IMR-90 (cell line): Measurements from ENCODE around the gene TRAF7. TPM values are rescaled to one million over a fixed set of nuclear protein-coding genes. Genes with fewer than 3 reads are reported as not detected.
A peak's percentile ranks its signal among the peaks of the same experiment; 100 is the strongest.

Source experiments
- ATAC-seq: fragments of 200-7000 bp; cut with Tn5 transposase; 2 replicates; pipeline ENCODE4 v1.9.1; 2020; ENCODE audit warnings: low read depth, mild to moderate bottlenecking, moderate library complexity
- BruUV-seq: library from RNA; stranded (reverse); fragments of 400-500 nt; replicated peaks from 2 replicates; lab custom pipeline; 2021; lab: Mats Ljungman, UMichigan
- CTCF ChIA-PET: fragments of 300-600 bp; formaldehyde crosslinking; extraction: SDS; loops from one replicate; lab custom pipeline; 2021; ENCODE audit warnings: antibody characterized with exemption; lab: Yijun Ruan, JAX
- POLR2A ChIA-PET: fragments of 300-600 bp; sonication (Branson Sonifier 250); formaldehyde crosslinking; loops from one replicate; lab custom pipeline; 2022; ENCODE audit warnings: antibody characterized with exemption; ENCODE audit not compliant: unreplicated experiment; lab: Charles Lee
- DNase-seq: peaks from one replicate; pipeline ENCODE4 v3.0.0; 2013
- H2AFZ ChIP-seq: replicated peaks from 2 replicates; pipeline ENCODE3; 2013; ENCODE audit warnings: low read length, mild to moderate bottlenecking; ENCODE audit not compliant: poor library complexity
- H2AK5ac ChIP-seq: 2 replicates; pipeline ENCODE4 v1.6.1; 2013; ENCODE audit warnings: low read depth, low read length, inconsistent platforms
- H2AK9ac ChIP-seq: replicated peaks from 2 replicates; pipeline ENCODE3; 2013; ENCODE audit warnings: mild to moderate bottlenecking, low read depth, low read length, moderate library complexity; ENCODE audit not compliant: poor library complexity
- H2BK120ac ChIP-seq: 2 replicates; pipeline ENCODE4 v1.6.1; 2013; ENCODE audit warnings: low read depth, low read length, inconsistent platforms
- H2BK15ac ChIP-seq: 3 replicates; pipeline ENCODE4 v1.6.1; 2013; ENCODE audit warnings: low read depth, low read length, inconsistent platforms
- H2BK20ac ChIP-seq: 2 replicates; pipeline ENCODE4 v1.6.1; 2013; ENCODE audit warnings: low read depth, mild to moderate bottlenecking, inconsistent platforms, low read length, moderate library complexity
- H2BK5ac ChIP-seq: 2 replicates; pipeline ENCODE4 v1.6.1; 2013; ENCODE audit warnings: mild to moderate bottlenecking, low read depth, low read length, inconsistent platforms; ENCODE audit not compliant: poor library complexity, severe bottlenecking
- H3K14ac ChIP-seq: replicated peaks from 2 replicates; pipeline ENCODE4 v1.6.1; 2013; ENCODE audit warnings: low read depth, low read length, inconsistent platforms
- H3K18ac ChIP-seq: 2 replicates; pipeline ENCODE4 v1.6.1; 2013; ENCODE audit warnings: low read depth, low read length, control low read depth
- H3K23ac ChIP-seq: 2 replicates; pipeline ENCODE4 v1.6.1; 2013; ENCODE audit warnings: low read depth, low read length, inconsistent platforms
- H3K27ac ChIP-seq: 2 replicates; pipeline ENCODE4 v1.5.1; 2013; ENCODE audit warnings: mild to moderate bottlenecking, control low read depth, low read length; ENCODE audit not compliant: insufficient read depth
- H3K27me3 ChIP-seq: 2 replicates; pipeline ENCODE4 v1.6.1; 2013; ENCODE audit warnings: low read length; ENCODE audit not compliant: control insufficient read depth, insufficient read depth
- H3K36me3 ChIP-seq: 2 replicates; pipeline ENCODE4 v1.6.1; 2013; ENCODE audit warnings: low read length, mixed read lengths; ENCODE audit not compliant: control insufficient read depth, insufficient read depth
- H3K4ac ChIP-seq: 2 replicates; pipeline ENCODE4 v1.6.1; 2013; ENCODE audit warnings: low read depth, low read length, inconsistent platforms
- H3K4me1 ChIP-seq: 2 replicates; pipeline ENCODE4 v1.6.1; 2013; ENCODE audit warnings: low read length, mixed read lengths; ENCODE audit not compliant: control insufficient read depth, insufficient read depth
- H3K4me2 ChIP-seq: 2 replicates; pipeline ENCODE4 v1.6.1; 2013; ENCODE audit warnings: low read depth, mild to moderate bottlenecking, control low read depth, low read length, moderate library complexity
- H3K4me3 ChIP-seq: 2 replicates; pipeline ENCODE4 v1.5.1; 2013; ENCODE audit warnings: low read depth, mild to moderate bottlenecking, control low read depth, low read length, moderate library complexity; ENCODE audit not compliant: insufficient read depth
- H3K56ac ChIP-seq: 2 replicates; pipeline ENCODE4 v1.6.1; 2013; ENCODE audit warnings: low read length, inconsistent platforms; ENCODE audit not compliant: insufficient read depth; ENCODE audit errors: extremely low read depth
- H3K79me1 ChIP-seq, 2 experiments: 2 replicates each; pipeline ENCODE4 v1.6.1; 2013; ENCODE audit warnings: low read length in 2 of 2, inconsistent platforms in 1 of 2, low read depth in 1 of 2
- H3K9ac ChIP-seq: 2 replicates; pipeline ENCODE4 v1.6.1; 2013; ENCODE audit warnings: low read depth, low read length, control low read depth
- H3K9me1 ChIP-seq: 2 replicates; pipeline ENCODE4 v1.6.1; 2013; ENCODE audit warnings: low read length, inconsistent platforms; ENCODE audit not compliant: insufficient read depth
- H3K9me3 ChIP-seq: 2 replicates; pipeline ENCODE4 v1.6.1; 2013; ENCODE audit warnings: low read length; ENCODE audit not compliant: control insufficient read depth, insufficient read depth
- H4K20me1 ChIP-seq: 2 replicates; pipeline ENCODE4 v1.6.1; 2013; ENCODE audit warnings: low read length, inconsistent platforms; ENCODE audit not compliant: insufficient read depth
- H4K5ac ChIP-seq: 2 replicates; pipeline ENCODE4 v1.6.1; 2013; ENCODE audit warnings: mild to moderate bottlenecking, low read depth, low read length, control low read depth
- H4K8ac ChIP-seq, 2 experiments: 2 replicates each; pipeline ENCODE4 v1.6.1; 2013; ENCODE audit warnings: low read depth in 2 of 2, low read length in 2 of 2, control low read depth in 1 of 2, inconsistent platforms in 1 of 2
- H4K91ac ChIP-seq: 2 replicates; pipeline ENCODE4 v1.6.1; 2013; ENCODE audit warnings: low read depth, low read length, inconsistent platforms; ENCODE audit not compliant: insufficient read depth
- CEBPB ChIP-seq: IDR thresholded peaks from 2 replicates; pipeline ENCODE4 v1.6.1; 2012; ENCODE audit warnings: low read depth, low read length, improper control_type of control experiment
- CHD1 ChIP-seq: IDR thresholded peaks from 2 replicates; pipeline ENCODE4 v1.6.1; 2012; ENCODE audit warnings: low read depth, low read length, improper control_type of control experiment
- MAFK ChIP-seq: IDR thresholded peaks from 2 replicates; pipeline ENCODE4 v1.6.1; 2012; ENCODE audit warnings: low read depth, low read length, improper control_type of control experiment
- MAZ ChIP-seq: IDR thresholded peaks from 2 replicates; pipeline ENCODE4 v1.6.1; 2012; ENCODE audit warnings: low read depth, mild to moderate bottlenecking, low read length, improper control_type of control experiment, moderate library complexity, borderline replicate concordance
- MXI1 ChIP-seq: IDR thresholded peaks from 2 replicates; pipeline ENCODE4 v1.6.1; 2012; ENCODE audit warnings: low read depth, mild to moderate bottlenecking, low read length, moderate library complexity, borderline replicate concordance
- NFE2L2 ChIP-seq: fragments of 150-350 bp; IDR thresholded peaks from 2 replicates; pipeline ENCODE4 v1.6.1; 2016; ENCODE audit warnings: low read depth, mild to moderate bottlenecking, low read length
- RAD21 ChIP-seq: IDR thresholded peaks from 2 replicates; pipeline ENCODE4 v1.6.1; 2012; ENCODE audit warnings: low read length, improper control_type of control experiment
- RCOR1 ChIP-seq: IDR thresholded peaks from 2 replicates; pipeline ENCODE4 v1.6.1; 2012; ENCODE audit warnings: mild to moderate bottlenecking, low read length, improper control_type of control experiment; ENCODE audit not compliant: insufficient replicate concordance
- SMC3 ChIP-seq: fragments of 150-350 bp; IDR thresholded peaks from 2 replicates; pipeline ENCODE4 v1.6.1; 2016; ENCODE audit warnings: low read depth, mild to moderate bottlenecking, antibody characterized with exemption, low read length, moderate library complexity
- USF2 ChIP-seq: fragments of 150-350 bp; IDR thresholded peaks from 2 replicates; pipeline ENCODE4 v1.6.1; 2017; ENCODE audit warnings: mild to moderate bottlenecking, antibody characterized with exemption, low read length, low read depth
- WGBS, 2 experiments: methylation state at CpG; one replicate each; pipeline versions ENCODE4 v1.1.5 to v1.1.7; 2013; ENCODE audit warnings: missing lambda C conversion rate in 2 of 2; ENCODE audit not compliant: insufficient read length in 1 of 2; ENCODE audit errors: extremely low coverage in 2 of 2; 5-methylcytosine and 5-hydroxymethylcytosine counted together
- dilution Hi-C: fragments of 300-500 bp; cut with HindIII; formaldehyde crosslinking; loops from one replicate; pipeline ENCODE4 v1.14.3; 2018; ENCODE audit warnings: low sequenced_read_pairs; ENCODE audit not compliant: unreplicated experiment
- in situ Hi-C: fragments of 300-500 bp; cut with MboI; formaldehyde crosslinking; loops from 3 replicates; pipeline ENCODE4 v1.14.3; 2019; ENCODE audit warnings: low sequenced_read_pairs, inconsistent platforms, mixed read lengths
- intact Hi-C: fragments of 100-400 bp; cut with micrococcal nuclease; formaldehyde crosslinking; loops from 2 replicates; pipeline ENCODE4 v1.10.0; 2022
- polyA plus RNA-seq, 3 experiments: library from polyadenylated mRNA; depleted of rRNA; stranded (reverse); fragments of >200 nt; gene quantifications; 2 replicates each; pipeline ENCODE4 v1.2.3, GENCODE V29; 2012; ENCODE audit warnings: low replicate concordance in 1 of 3
- total RNA-seq: library from RNA; depleted of rRNA; stranded (reverse); fragments of >200 nt; gene quantifications from 2 replicates; pipeline ENCODE4 v1.2.3, GENCODE V29; 2012

TRAF7 gene
- total and polyA plus RNA-seq, 2 of the 4 experiments (the other 2 are of a cell fraction): 29.6 to 52.6 TPM

- TF ChIP-seq USF2: no peak
These were observed 40.8 kb downstream of the TRAF7 start, which contains the start of gene CASKIN1 (continued) for GRCh38 chr16:2196162-2196980.

- no peak overlapping the region for H3K4ac ChIP-seq
These were observed 41.5 kb downstream of the TRAF7 start for GRCh38 chr16:2196981-2197511.

More at GRCh38 chr16:2196981-2197511, 41.5 kb downstream of the TRAF7 start:
- H2AK5ac ChIP-seq: no peak overlapping the region
- no peak overlapping the region for H2BK5ac ChIP-seq
- H3K36me3 ChIP-seq: no peaks in the 10 kb centered on the region
- intact Hi-C loops: no loop called here
- whole genome bisulfite sequencing, 2 experiments: 40% methylated on average over 2 of the region's 32 CpGs; no CpG with 5 or more reads in 1 of the 2 experiments
- H3K9ac ChIP-seq: no peak overlapping the region
- no peak overlapping the region for H3K23ac ChIP-seq
- no peaks in the 10 kb centered on the region for H3K79me1 ChIP-seq
- no peak overlapping the region for H3K56ac ChIP-seq
- no peak overlapping the region for H3K18ac ChIP-seq
- dilution Hi-C loops: no loop called here
- H3K4me1 ChIP-seq: no peaks in the 10 kb centered on the region
- no peak overlapping the region for H2AK9ac ChIP-seq
- H3K4me3 ChIP-seq: no peak overlapping the region
- peaks cover 67% of the 10 kb centered on the region for H3K27me3 ChIP-seq
- no peak overlapping the region for H4K5ac ChIP-seq
- DNase-seq (no peak), ATAC-seq (no peak)
- H2BK20ac ChIP-seq: no peak overlapping the region
- ChIA-PET CTCF (no interaction called here), POLR2A (no interaction called here)
- TF ChIP-seq RAD21 (no peak), CHD1 (no peak), MAZ (no peak), CEBPB (no peak), MXI1 (no peak), USF2 (no peak), SMC3 (no peak), MAFK (no peak), NFE2L2 (no peak), RCOR1 (no peak)
- H4K8ac ChIP-seq: no peak overlapping the region
- no peaks in the 10 kb centered on the region; the same call in 1 of the 2 replicates for H4K20me1 ChIP-seq
- no peak overlapping the region for H2BK120ac ChIP-seq
- H3K27ac ChIP-seq: no peak overlapping the region
- BruUV-seq: no TSS peak
- in situ Hi-C loops: no loop called here
- no peak overlapping the region for H2BK15ac ChIP-seq
- peak overlapping the region; percentile 79 for H2AFZ ChIP-seq
- no peaks in the 10 kb centered on the region for H3K9me3 ChIP-seq
- H4K91ac ChIP-seq: no peak overlapping the region
- H3K14ac ChIP-seq: no peak overlapping the region
- no peak overlapping the region for H3K4me2 ChIP-seq
- no peaks in the 10 kb centered on the region for H3K9me1 ChIP-seq
